ENCODE measurements around the gene ATXN7. TPM values are rescaled to one million over a fixed set of nuclear protein-coding genes. Genes with fewer than 3 reads are reported as not detected.

ATXN7 gene
- total and polyA plus RNA-seq, 2 of the 4 experiments (the other 2 are of a cell fraction) = 8.6 to 13.6 TPM

GRCh38 chr3:64049832-64050231 is 186.2 kb downstream of the ATXN7 start:
- DNase-seq = no peak
- no TSS peak for BruUV-seq (replicated peaks)
- Histone ChIP-seq H3K56ac (ENCODE audit: extremely low read depth, insufficient read depth, low read length) (no peak overlapping the region), H4K5ac (ENCODE audit: low read depth, low read length) (no peak overlapping the region), H3K18ac (ENCODE audit: low read depth, low read length) (no peak overlapping the region), H3K9me3 (ENCODE audit: control insufficient read depth, insufficient read depth, low read length) (no peaks in the 10 kb centered on the region), H3K9ac (ENCODE audit: low read depth, low read length) (no peak overlapping the region), H3K27me3 (ENCODE audit: control insufficient read depth, insufficient read depth, low read length) (no peaks in the 10 kb centered on the region), H3K4me2 (ENCODE audit: low read depth, low read length) (no peak overlapping the region), H3K4me1 (ENCODE audit: control insufficient read depth, insufficient read depth, low read length) (no peaks in the 10 kb centered on the region; the same call in 1 of the 2 replicates), H2BK5ac (ENCODE audit: low read depth, low read length, poor library complexity, severe bottlenecking) (no peak overlapping the region), H2BK120ac (ENCODE audit: low read depth, low read length) (no peak overlapping the region), H3K14ac (replicated peaks; ENCODE audit: low read depth, low read length) (no peak overlapping the region), H2BK20ac (ENCODE audit: low read depth, low read length) (no peak overlapping the region), H2BK15ac (ENCODE audit: low read depth, low read length) (no peak overlapping the region), H4K8ac (ENCODE audit: low read depth in 2 of 2, low read length in 2 of 2) (no peak overlapping the region), H2AK9ac (replicated peaks; ENCODE audit: low read depth, low read length, poor library complexity) (no peak overlapping the region), H3K9me1 (ENCODE audit: insufficient read depth, low read length) (peaks cover 16% of the 10 kb centered on the region), H4K91ac (ENCODE audit: insufficient read depth, low read depth, low read length) (no peak overlapping the region), H4K20me1 (ENCODE audit: insufficient read depth, low read length) (no peaks in the 10 kb centered on the region), H3K23ac (ENCODE audit: low read depth, low read length) (no peak overlapping the region), H3K36me3 (ENCODE audit: control insufficient read depth, insufficient read depth, low read length) (no peaks in the 10 kb centered on the region), H2AK5ac (ENCODE audit: low read depth, low read length) (no peak overlapping the region), H3K4me3 (ENCODE audit: insufficient read depth, low read depth, low read length) (no peak overlapping the region), H3K79me1 (ENCODE audit: low read depth in 1 of 2, low read length in 2 of 2) (no peaks in the 10 kb centered on the region), H2AFZ (replicated peaks; ENCODE audit: low read length, poor library complexity) (peak overlapping the region; percentile 62), H3K4ac (ENCODE audit: low read depth, low read length) (no peak overlapping the region), H3K27ac (ENCODE audit: insufficient read depth, low read length) (no peak overlapping the region)
- dilution Hi-C loops (cut with HindIII; ENCODE audit: low sequenced_read_pairs, unreplicated experiment) (loop anchor here (25.0 kb wide), 1 partner anchor 412 kb away; no protein-coding TSS in a partner anchor), intact Hi-C loops (cut with micrococcal nuclease) (no loop called here), in situ Hi-C loops (cut with MboI; ENCODE audit: low sequenced_read_pairs) (loop anchor here (25.0 kb wide), 1 partner anchor 162 kb away; no protein-coding TSS in a partner anchor)
- 47% methylated on average over 4 of the region's 4 CpGs; no CpG with 5 or more reads in 1 of the 2 experiments for WGBS, 2 experiments (ENCODE audit: extremely low coverage in 2 of 2, insufficient read length in 1 of 2)
- TF ChIP-seq FOS (IDR thresholded peaks at IDR 0.05; ENCODE audit: low read depth, low read length) (no peak), BHLHE40 (IDR thresholded peaks at IDR 0.05; ENCODE audit: low read depth, low read length) (no peak), CHD1 (IDR thresholded peaks at IDR 0.05; ENCODE audit: low read depth, low read length) (no peak), SMC3 (IDR thresholded peaks at IDR 0.05; ENCODE audit: low read depth, low read length) (no peak), CTCF (conservative IDR thresholded peaks at IDR 0.05; ENCODE audit: low read depth, low read length) (no peak), MAFK (IDR thresholded peaks at IDR 0.05; ENCODE audit: low read depth, low read length) (no peak), NFE2L2 (IDR thresholded peaks at IDR 0.05; ENCODE audit: low read depth, low read length) (no peak), RFX5 (IDR thresholded peaks at IDR 0.05; ENCODE audit: low read depth, low read length) (no peak)
- TF ChIP-seq, protein P1, sequence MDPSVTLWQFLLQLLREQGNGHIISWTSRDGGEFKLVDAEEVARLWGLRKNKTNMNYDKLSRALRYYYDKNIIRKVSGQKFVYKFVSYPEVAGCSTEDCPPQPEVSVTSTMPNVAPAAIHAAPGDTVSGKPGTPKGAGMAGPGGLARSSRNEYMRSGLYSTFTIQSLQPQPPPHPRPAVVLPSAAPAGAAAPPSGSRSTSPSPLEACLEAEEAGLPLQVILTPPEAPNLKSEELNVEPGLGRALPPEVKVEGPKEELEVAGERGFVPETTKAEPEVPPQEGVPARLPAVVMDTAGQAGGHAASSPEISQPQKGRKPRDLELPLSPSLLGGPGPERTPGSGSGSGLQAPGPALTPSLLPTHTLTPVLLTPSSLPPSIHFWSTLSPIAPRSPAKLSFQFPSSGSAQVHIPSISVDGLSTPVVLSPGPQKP (IDR thresholded peaks at IDR 0.05; ENCODE audit: borderline replicate concordance, low read depth, low read length) = no peak
- TF ChIP-seq, protein P2, sequence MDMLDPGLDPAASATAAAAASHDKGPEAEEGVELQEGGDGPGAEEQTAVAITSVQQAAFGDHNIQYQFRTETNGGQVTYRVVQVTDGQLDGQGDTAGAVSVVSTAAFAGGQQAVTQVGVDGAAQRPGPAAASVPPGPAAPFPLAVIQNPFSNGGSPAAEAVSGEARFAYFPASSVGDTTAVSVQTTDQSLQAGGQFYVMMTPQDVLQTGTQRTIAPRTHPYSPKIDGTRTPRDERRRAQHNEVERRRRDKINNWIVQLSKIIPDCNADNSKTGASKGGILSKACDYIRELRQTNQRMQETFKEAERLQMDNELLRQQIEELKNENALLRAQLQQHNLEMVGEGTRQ (IDR thresholded peaks at IDR 0.05; ENCODE audit: low read depth, low read length) = no peak
- no peak for ATAC-seq (ENCODE audit: low read depth)
- POLR2A ChIA-PET (ENCODE audit: unreplicated experiment) = no interaction called here
- CTCF ChIA-PET = interaction anchor here (0.7 kb wide), 1 partner anchor 24 kb away, joined by 3 read pairs; no protein-coding TSS in a partner anchor
